HepG2 (cell line): ENCODE measurements around the gene CHN2. TPM values are rescaled to one million over a fixed set of nuclear protein-coding genes. Genes with fewer than 3 reads are reported as not detected.

Experiments
- ATAC-seq: fragments of 200-7000 bp; cut with Tn5 transposase; 3 replicates; pipeline ENCODE4 v1.9.1; 2020; ENCODE audit warnings: mild to moderate bottlenecking, moderate library complexity
- BruUV-seq: library from RNA; stranded (reverse); fragments of 400-500 nt; replicated peaks from 2 replicates; lab custom pipeline; 2021; lab: Mats Ljungman, UMichigan
- CTCF ChIA-PET: fragments of 300-600 bp; formaldehyde crosslinking; extraction: SDS; loops from one replicate; lab custom pipeline; 2021; ENCODE audit warnings: low total read pairs, inconsistent platforms, low intra/inter-chr PET ratio; lab: Yijun Ruan, JAX
- POLR2A ChIA-PET: fragments of 350-600 bp; sonication (Branson Sonifier 250); formaldehyde crosslinking; loops from one replicate; lab custom pipeline; 2020; ENCODE audit warnings: antibody characterized with exemption, inconsistent platforms; lab: Yijun Ruan, JAX
- DNase-seq: peaks from one replicate; pipeline ENCODE4 v3.0.0-alpha.2; 2015; ENCODE audit warnings: low spot score
- FAIRE-seq: peaks from 3 replicates; lab custom pipeline; 2011; peaks lifted over from hg19 to GRCh38; lab: Jason Lieb, UNC
- H2AFZ ChIP-seq: one replicate; pipeline ENCODE4 v1.6.1; 2011; ENCODE audit warnings: low read length, inconsistent platforms
- H3K27ac ChIP-seq: fragments of 300-600 bp; 3 replicates; pipeline ENCODE4 v1.8.0; 2011; ENCODE audit warnings: mixed run types, mild to moderate bottlenecking, mixed read lengths, low read length, inconsistent platforms; ENCODE audit not compliant: insufficient read depth; ENCODE audit errors: extremely low read length
- H3K27me3 ChIP-seq, 2 experiments: fragments of 200-600 bp in 1 of 2; 2 replicates in 1 of 2; 3 replicates in 1 of 2; pipeline versions ENCODE4 v1.6.0 to v1.8.0; 2011; ENCODE audit warnings: low read length in 2 of 2, mild to moderate bottlenecking in 2 of 2, moderate library complexity in 2 of 2, inconsistent platforms in 1 of 2; ENCODE audit not compliant: insufficient read depth in 2 of 2, control insufficient read depth in 1 of 2
- H3K36me3 ChIP-seq, 2 experiments: fragments of 200-600 bp in 1 of 2; replicated peaks in 1 of 2; 2 replicates in 1 of 2; 3 replicates in 1 of 2; pipeline versions ENCODE4 v1.5.1 to v1.8.0; 2011; ENCODE audit warnings: low read length in 2 of 2, inconsistent platforms in 1 of 2; ENCODE audit not compliant: insufficient read depth in 2 of 2, control insufficient read depth in 1 of 2
- H3K4me1 ChIP-seq: 2 replicates; pipeline ENCODE4 v1.5.1; 2012; ENCODE audit warnings: low read length, inconsistent platforms; ENCODE audit not compliant: insufficient read depth
- H3K4me2 ChIP-seq: 2 replicates; pipeline ENCODE4 v1.6.0; 2011; ENCODE audit warnings: low read depth, low read length, inconsistent platforms
- H3K4me3 ChIP-seq, 3 experiments: fragments of 200-600 bp in 1 of 3; sonication (generic), shearing (Covaris generic) in 1 of 3; replicated peaks in 1 of 3; 2 replicates each; pipeline ENCODE4 v1.5.1; 2011 to 2016; ENCODE audit warnings: low read length in 3 of 3, inconsistent platforms in 2 of 3, low read depth in 2 of 3, mild to moderate bottlenecking in 2 of 3, control low read depth in 1 of 3, mixed read lengths in 1 of 3; ENCODE audit not compliant: insufficient read depth in 1 of 3
- H3K79me2 ChIP-seq: one replicate; pipeline ENCODE4 v1.6.1; 2011; ENCODE audit warnings: low read length, inconsistent platforms; ENCODE audit not compliant: insufficient read depth
- H3K9ac ChIP-seq: 2 replicates; pipeline ENCODE4 v1.6.0; 2011; ENCODE audit warnings: mild to moderate bottlenecking, low read depth, low read length, inconsistent platforms; ENCODE audit not compliant: insufficient read depth
- H3K9me3 ChIP-seq: 2 replicates; pipeline ENCODE4 v1.5.1; 2012; ENCODE audit warnings: mild to moderate bottlenecking, low read length
- H4K20me1 ChIP-seq: 2 replicates; pipeline ENCODE4 v1.6.0; 2011; ENCODE audit warnings: inconsistent platforms, mild to moderate bottlenecking, low read length, moderate library complexity; ENCODE audit not compliant: insufficient read depth
- AKNA ChIP-seq: sonication (generic); formaldehyde crosslinking; IDR thresholded peaks from 2 replicates; pipeline ENCODE4 v1.4.0; 2020; ENCODE audit warnings: missing genetic modification reagents, borderline replicate concordance
- ARID3A ChIP-seq: IDR thresholded peaks from 2 replicates; pipeline ENCODE4 v1.6.1; 2012; ENCODE audit warnings: low read depth, low read length, improper control_type of control experiment
- ATF6 ChIP-seq: sonication (generic); formaldehyde crosslinking; conservative IDR thresholded peaks from 2 replicates; pipeline ENCODE4 v1.4.0; 2020; ENCODE audit warnings: missing genetic modification reagents
- CENPBD1 ChIP-seq: sonication (generic); formaldehyde crosslinking; IDR thresholded peaks from 2 replicates; pipeline ENCODE4 v1.8.0; 2022; ENCODE audit warnings: missing genetic modification reagents, low read depth, mild to moderate bottlenecking, borderline replicate concordance
- KMT2B ChIP-seq: IDR thresholded peaks from 2 replicates; pipeline ENCODE4 v1.6.1; 2016; ENCODE audit warnings: missing genetic modification reagents, missing compliant biosample characterization
- TOPORS ChIP-seq: sonication (generic); formaldehyde crosslinking; IDR thresholded peaks from 2 replicates; pipeline ENCODE4 v1.8.0; 2023; ENCODE audit warnings: mild to moderate bottlenecking, missing genetic modification reagents
- USF2 ChIP-seq, 2 experiments: sonication (generic) in 1 of 2; formaldehyde crosslinking in 1 of 2; IDR thresholded peaks; 2 replicates each; pipeline versions ENCODE4 v1.5.1 to v1.6.1; 2011 to 2020; ENCODE audit warnings: borderline replicate concordance in 1 of 2, low read depth in 1 of 2, low read length in 1 of 2, mild to moderate bottlenecking in 1 of 2, missing genetic modification reagents in 1 of 2, moderate library complexity in 1 of 2
- ZNF557 ChIP-seq: sonication (generic); formaldehyde crosslinking; IDR thresholded peaks from 2 replicates; pipeline ENCODE4 v1.4.0; 2020; ENCODE audit warnings: missing genetic modification reagents
- ZNF589 ChIP-seq: sonication (generic); formaldehyde crosslinking; conservative IDR thresholded peaks from 2 replicates; pipeline ENCODE4 v1.8.0; 2022; ENCODE audit warnings: mild to moderate bottlenecking, moderate library complexity, missing genetic modification reagents
- WGBS: methylation state at CpG from one replicate; pipeline ENCODE4 v1.1.6; 2017; ENCODE audit warnings: low lambda C conversion rate; 5-methylcytosine and 5-hydroxymethylcytosine counted together
- in situ Hi-C: cut with HindIII; loops from 2 replicates; pipeline ENCODE4 v1.10.0; 2017; ENCODE audit warnings: low pct_unique_long_range_greater_than_20kb; ENCODE audit not compliant: extremely low pct_ligation_motif_present
- intact Hi-C: fragments of 100-400 bp; cut with micrococcal nuclease; formaldehyde crosslinking; loops from one replicate; pipeline ENCODE4 v1.10.0; 2022; ENCODE audit not compliant: unreplicated experiment
- polyA plus RNA-seq, 8 experiments: library from polyadenylated mRNA; depleted of rRNA in 3 of 8; stranded (reverse) in 7 of 8; unstranded in 1 of 8; fragments of >200 nt; fragmentation: Illumina TruSeq in 4 of 8; extraction: Trizol in 4 of 8; gene quantifications; 2 replicates each; pipeline versions ENCODE4 v1.2.1 to v1.2.3, GENCODE V29; 2011 to 2016; ENCODE audit warnings: low read depth in 4 of 8, missing spikeins in 1 of 8, mixed read lengths in 1 of 8; ENCODE audit not compliant: insufficient read depth in 1 of 8
- total RNA-seq, 5 experiments: library from RNA; depleted of rRNA; stranded (reverse); fragments of >200 nt; fragmentation: Illumina TruSeq; extraction: Trizol; gene quantifications; 2 replicates each; pipeline ENCODE4 v1.2.3, GENCODE V29; 2016; ENCODE audit warnings: low read depth in 1 of 5

CHN2 gene
- total and polyA plus RNA-seq, 2 of the 13 experiments (the other 11 are each of a cell fraction or from before 2014, with no cell fraction given), result 23.5 to 30.5 TPM

- TF ChIP-seq ATF6 (CRISPR knock-in tag) (no peak), KMT2B (CRISPR knock-in tag) (no peak)
Observed at GRCh38 chr7:29495653-29496052, 301.1 kb downstream of the CHN2 start (continued).

- FAIRE-seq, result no peak
- Histone ChIP-seq H3K4me2 (no peak overlapping the region), H3K27me3 (no peaks in the 10 kb centered on the region), H3K4me1 (peaks cover 45% of the 10 kb centered on the region), H3K79me2 (no peaks in the 10 kb centered on the region), H3K36me3 (peaks cover 10 to 30% of the 10 kb centered on the region in 2 experiments; a peak in 4 of 5 replicates), H3K9me3 (no peaks in the 10 kb centered on the region), H3K9ac (no peak overlapping the region), H4K20me1 (no peaks in the 10 kb centered on the region), H3K27ac (no peak overlapping the region), H2AFZ (no peak overlapping the region), H3K4me3 (no peak overlapping the region)
- BruUV-seq, result no TSS peak
- ChIA-PET CTCF (no interaction called here), POLR2A (interaction anchor here (1.8 kb wide), 1 partner anchor 13 kb away, joined by 7 read pairs; no protein-coding TSS in a partner anchor)
- WGBS, result 57% methylated on average over 1 of the region's 1 CpG
- peak; percentile 52; the same call in 2 of the 3 replicates for ATAC-seq
- intact Hi-C loops (loop anchor here (10.0 kb wide), 1 partner anchor 48 kb away; no protein-coding TSS in a partner anchor), in situ Hi-C loops (no loop called here)
- peak; percentile 51 for DNase-seq
- TF ChIP-seq ZNF589 (no peak), CENPBD1 (CRISPR knock-in tag) (no peak), TOPORS (CRISPR knock-in tag) (no peak), USF2 (IDR thresholded peaks at IDR 0.05; ENCODE audit: low read depth, low read length) (no peak), USF2 (CRISPR knock-in tag; IDR thresholded peaks at IDR 0.05; ENCODE audit: borderline replicate concordance) (no peak), ZNF557 (CRISPR knock-in tag) (no peak), ARID3A (peak; percentile 72), AKNA (no peak)
Observed at GRCh38 chr7:29496355-29497020, 301.9 kb downstream of the CHN2 start.
